ENCODE measurements around the gene MTUS2. TPM values are rescaled to one million over a fixed set of nuclear protein-coding genes. Genes with fewer than 3 reads are reported as not detected.

Gene MTUS2
- total RNA-seq, 2 donors from 2014 or later, result 1.6 to 4.8 TPM

- no peaks in the 10 kb centered on the region for H3K27me3 ChIP-seq (replicated peaks; ENCODE audit: insufficient read depth)
- no peak overlapping the region for H3K27ac ChIP-seq
- 94% methylated on average over 2 of the region's 2 CpGs for WGBS
- H3K4me3 ChIP-seq, result no peak overlapping the region
- no peaks in the 10 kb centered on the region for H3K9me3 ChIP-seq
- H3K4me1 ChIP-seq (replicated peaks), result no peaks in the 10 kb centered on the region
- no peaks in the 10 kb centered on the region for H3K36me3 ChIP-seq
- no peak for TF ChIP-seq POLR2A (IDR thresholded peaks at IDR 0.05)
- TF ChIP-seq, protein P1, sequence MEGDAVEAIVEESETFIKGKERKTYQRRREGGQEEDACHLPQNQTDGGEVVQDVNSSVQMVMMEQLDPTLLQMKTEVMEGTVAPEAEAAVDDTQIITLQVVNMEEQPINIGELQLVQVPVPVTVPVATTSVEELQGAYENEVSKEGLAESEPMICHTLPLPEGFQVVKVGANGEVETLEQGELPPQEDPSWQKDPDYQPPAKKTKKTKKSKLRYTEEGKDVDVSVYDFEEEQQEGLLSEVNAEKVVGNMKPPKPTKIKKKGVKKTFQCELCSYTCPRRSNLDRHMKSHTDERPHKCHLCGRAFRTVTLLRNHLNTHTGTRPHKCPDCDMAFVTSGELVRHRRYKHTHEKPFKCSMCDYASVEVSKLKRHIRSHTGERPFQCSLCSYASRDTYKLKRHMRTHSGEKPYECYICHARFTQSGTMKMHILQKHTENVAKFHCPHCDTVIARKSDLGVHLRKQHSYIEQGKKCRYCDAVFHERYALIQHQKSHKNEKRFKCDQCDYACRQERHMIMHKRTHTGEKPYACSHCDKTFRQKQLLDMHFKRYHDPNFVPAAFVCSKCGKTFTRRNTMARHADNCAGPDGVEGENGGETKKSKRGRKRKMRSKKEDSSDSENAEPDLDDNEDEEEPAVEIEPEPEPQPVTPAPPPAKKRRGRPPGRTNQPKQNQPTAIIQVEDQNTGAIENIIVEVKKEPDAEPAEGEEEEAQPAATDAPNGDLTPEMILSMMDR (IDR thresholded peaks at IDR 0.05), result no peak
- TF ChIP-seq POLR2AphosphoS5 (IDR thresholded peaks at IDR 0.05), result no peak
- intact Hi-C loops (cut with DNase I), result no loop called here
- DNase-seq (ENCODE audit: low spot score), result no peak
These were observed 362.1 kb downstream of the MTUS2 start for GRCh38 chr13:29182216-29182615.

DNA sequence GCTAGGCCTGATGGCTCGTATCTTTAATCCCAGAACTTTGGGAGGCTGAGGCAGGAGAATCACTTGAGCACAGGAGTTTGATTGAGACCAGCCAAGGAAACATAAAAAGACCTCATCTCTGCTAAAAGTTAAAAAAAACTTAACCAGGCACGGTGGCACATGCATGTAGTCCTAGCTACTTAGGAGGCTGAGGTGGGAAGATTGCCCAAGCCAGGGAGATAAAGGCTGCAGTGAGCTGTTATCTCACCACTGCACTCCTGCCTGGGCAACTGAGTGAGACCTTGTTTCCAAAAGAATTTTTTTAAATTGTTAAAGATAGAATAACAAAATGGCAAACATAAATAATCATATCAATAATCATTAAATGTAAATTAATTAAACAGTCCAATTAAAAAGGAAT is 365.8 kb downstream of the MTUS2 start:
- Histone ChIP-seq H3K4me3 (no peak overlapping the region), H3K27me3 (replicated peaks; ENCODE audit: insufficient read depth) (no peaks in the 10 kb centered on the region), H3K27ac (no peak overlapping the region), H3K36me3 (no peaks in the 10 kb centered on the region), H3K4me1 (replicated peaks) (no peaks in the 10 kb centered on the region), H3K9me3 (no peaks in the 10 kb centered on the region)
- WGBS, result 80% methylated on average over 2 of the region's 2 CpGs
- TF ChIP-seq, protein P1 (IDR thresholded peaks at IDR 0.05), result no peak
- TF ChIP-seq POLR2AphosphoS5 (IDR thresholded peaks at IDR 0.05) (no peak), POLR2A (IDR thresholded peaks at IDR 0.05) (no peak)
- no peak for DNase-seq (ENCODE audit: low spot score)
- intact Hi-C loops (cut with DNase I), result no loop called here

DNA sequence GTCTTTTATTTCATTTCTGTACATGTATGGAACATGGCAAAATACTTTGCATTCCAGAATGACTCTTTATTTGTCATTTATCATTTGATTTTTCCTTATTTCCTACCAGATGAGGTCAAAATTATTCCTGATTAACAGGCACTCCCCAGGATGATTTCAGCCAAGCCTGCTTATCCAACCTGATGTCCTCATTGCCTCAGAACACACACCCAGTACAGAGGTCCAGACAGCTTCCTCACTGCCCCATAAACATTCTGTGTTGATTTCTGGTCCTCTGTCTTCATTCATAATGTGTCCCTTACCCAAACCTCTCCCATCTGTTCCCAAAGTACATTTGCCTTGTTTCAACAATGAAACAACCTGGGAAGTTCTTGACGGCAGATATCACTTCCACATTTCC is 367.4 kb downstream of the MTUS2 start:
- H3K4me3 ChIP-seq, result no peak overlapping the region
- DNase-seq (ENCODE audit: low spot score), result no peak
- no peaks in the 10 kb centered on the region for H3K36me3 ChIP-seq
- 80% methylated on average over 1 of the region's 1 CpG for WGBS
- H3K27me3 ChIP-seq (replicated peaks; ENCODE audit: insufficient read depth), result no peaks in the 10 kb centered on the region
- H3K4me1 ChIP-seq (replicated peaks), result no peaks in the 10 kb centered on the region
- intact Hi-C loops (cut with DNase I), result no loop called here
- H3K9me3 ChIP-seq, result no peaks in the 10 kb centered on the region
- no peak for TF ChIP-seq POLR2AphosphoS5 (IDR thresholded peaks at IDR 0.05)
- no peak for TF ChIP-seq POLR2A (IDR thresholded peaks at IDR 0.05)
- TF ChIP-seq, protein P1 (IDR thresholded peaks at IDR 0.05), result no peak
- no peak overlapping the region for H3K27ac ChIP-seq

DNA sequence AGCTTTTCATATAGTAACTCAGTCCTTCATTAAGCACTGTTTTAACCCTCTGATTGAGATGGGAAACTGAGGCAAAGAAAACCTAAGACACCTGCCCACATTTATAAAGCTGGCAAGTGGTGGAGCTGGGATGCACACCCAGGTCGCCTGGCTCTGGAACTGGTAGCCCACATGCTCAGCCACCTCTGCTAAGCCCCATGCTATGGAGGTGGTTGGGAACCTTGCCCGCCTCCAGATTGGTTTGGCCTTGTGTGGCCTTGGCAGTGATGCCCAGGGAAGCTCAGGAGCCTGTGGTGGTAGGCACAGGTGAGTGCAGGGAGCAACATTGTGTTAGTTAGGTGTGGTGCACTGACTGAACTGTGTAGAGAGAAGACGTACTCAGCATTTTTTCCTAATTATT is 370.2 kb downstream of the MTUS2 start:
- intact Hi-C loops (cut with DNase I), result no loop called here
- TF ChIP-seq POLR2A (IDR thresholded peaks at IDR 0.05), result no peak
- no peak for TF ChIP-seq POLR2AphosphoS5 (IDR thresholded peaks at IDR 0.05)
- TF ChIP-seq, protein P1 (IDR thresholded peaks at IDR 0.05), result no peak
- Histone ChIP-seq H3K36me3 (no peaks in the 10 kb centered on the region), H3K27me3 (replicated peaks; ENCODE audit: insufficient read depth) (no peaks in the 10 kb centered on the region), H3K4me1 (replicated peaks) (no peaks in the 10 kb centered on the region), H3K9me3 (no peaks in the 10 kb centered on the region), H3K27ac (no peak overlapping the region), H3K4me3 (no peak overlapping the region)
- no peak for DNase-seq (ENCODE audit: low spot score)
- WGBS, result 87% methylated on average over 3 of the region's 3 CpGs

- TF ChIP-seq POLR2AphosphoS5 (IDR thresholded peaks at IDR 0.05) (no peak), POLR2A (IDR thresholded peaks at IDR 0.05) (no peak)
- TF ChIP-seq, protein P1 (IDR thresholded peaks at IDR 0.05), result no peak
- no peak for DNase-seq (ENCODE audit: low spot score)
- Histone ChIP-seq H3K36me3 (no peaks in the 10 kb centered on the region), H3K9me3 (no peaks in the 10 kb centered on the region), H3K4me3 (no peak overlapping the region), H3K27ac (no peak overlapping the region), H3K27me3 (replicated peaks; ENCODE audit: insufficient read depth) (no peaks in the 10 kb centered on the region), H3K4me1 (replicated peaks) (no peaks in the 10 kb centered on the region)
- whole genome bisulfite sequencing, result 76% methylated on average over 1 of the region's 1 CpG
- intact Hi-C loops (cut with DNase I), result no loop called here
These were observed 372.9 kb downstream of the MTUS2 start for GRCh38 chr13:29193083-29193482.
